Neural progenitor cell (in vitro differentiated cells): ENCODE measurements around the gene MDM2.

Source experiments
- CTCF ChIP-seq: fragments of 200-600 bp; sonication (generic); IDR thresholded peaks from 2 replicates; pipeline ENCODE4 v1.5.1; 2017; ENCODE audit warnings: antibody characterized with exemption, mild to moderate bottlenecking
- EZH2phosphoT487 ChIP-seq: fragments of 200-600 bp; sonication (generic); IDR thresholded peaks from 2 replicates; pipeline ENCODE4 v1.6.1; 2017; ENCODE audit warnings: antibody characterized with exemption

- TF ChIP-seq CTCF (no peak), EZH2phosphoT487 (no peak)
Measured at GRCh38 chr12:68789144-68789878, 18.7 kb upstream of the MDM2 start.
